GM21786 (cell line): ENCODE measurements around the gene PROSER3.

Experiments
- ATAC-seq: cut with Tn5 transposase; IDR thresholded peaks from one replicate; pipeline ENCODE4 v1.9.1; 2021; ENCODE audit not compliant: unreplicated experiment

Gene PROSER3

DNA sequence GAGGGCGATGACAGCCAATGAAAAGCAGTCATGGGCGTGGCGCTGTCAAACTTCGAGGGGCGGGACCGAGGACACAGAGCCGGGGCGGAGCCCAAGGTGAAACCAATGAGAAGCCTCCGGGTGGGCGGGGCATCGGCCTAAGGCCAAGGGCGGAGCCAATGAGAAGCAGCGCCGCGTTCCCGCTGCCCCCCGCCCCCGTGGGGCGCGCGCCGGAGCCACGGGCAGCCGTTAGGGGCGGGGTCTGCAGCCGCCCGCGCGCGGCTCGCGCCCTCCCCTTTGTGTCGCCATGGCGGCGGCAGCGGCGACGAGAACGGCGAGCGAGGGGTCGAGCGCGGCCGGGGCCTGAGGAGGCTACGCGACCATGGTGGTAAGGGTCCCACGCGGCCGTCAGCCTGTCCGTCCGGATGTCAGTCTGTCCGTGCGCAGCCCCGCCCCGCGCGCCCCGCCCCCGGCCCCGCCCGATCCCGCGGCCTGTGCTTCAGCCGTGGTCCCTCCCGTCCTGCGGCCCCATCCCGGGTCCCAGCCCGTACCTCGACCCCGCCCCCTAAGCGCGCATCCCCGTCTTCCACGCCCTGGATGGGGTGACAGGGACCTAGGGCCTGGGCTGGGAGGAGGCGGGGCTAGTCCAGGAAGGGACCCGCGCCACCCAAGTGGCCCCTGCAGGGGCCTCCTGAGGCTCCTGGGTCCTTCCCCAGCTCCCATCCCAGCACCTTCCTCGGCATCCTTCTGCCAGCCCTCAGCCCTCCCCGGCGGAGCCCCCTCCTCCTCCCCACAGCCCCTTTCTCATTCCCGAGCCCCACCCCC is 17.5 kb downstream of the PROSER3 start, which contains the start of gene ARHGAP33:
TSS of gene ARHGAP33 (plus strand) at position 267 of the 804 bp plus-strand sequence. CDS start at position 362, 95 bp downstream.
- peak; percentile 94 for ATAC-seq

DNA sequence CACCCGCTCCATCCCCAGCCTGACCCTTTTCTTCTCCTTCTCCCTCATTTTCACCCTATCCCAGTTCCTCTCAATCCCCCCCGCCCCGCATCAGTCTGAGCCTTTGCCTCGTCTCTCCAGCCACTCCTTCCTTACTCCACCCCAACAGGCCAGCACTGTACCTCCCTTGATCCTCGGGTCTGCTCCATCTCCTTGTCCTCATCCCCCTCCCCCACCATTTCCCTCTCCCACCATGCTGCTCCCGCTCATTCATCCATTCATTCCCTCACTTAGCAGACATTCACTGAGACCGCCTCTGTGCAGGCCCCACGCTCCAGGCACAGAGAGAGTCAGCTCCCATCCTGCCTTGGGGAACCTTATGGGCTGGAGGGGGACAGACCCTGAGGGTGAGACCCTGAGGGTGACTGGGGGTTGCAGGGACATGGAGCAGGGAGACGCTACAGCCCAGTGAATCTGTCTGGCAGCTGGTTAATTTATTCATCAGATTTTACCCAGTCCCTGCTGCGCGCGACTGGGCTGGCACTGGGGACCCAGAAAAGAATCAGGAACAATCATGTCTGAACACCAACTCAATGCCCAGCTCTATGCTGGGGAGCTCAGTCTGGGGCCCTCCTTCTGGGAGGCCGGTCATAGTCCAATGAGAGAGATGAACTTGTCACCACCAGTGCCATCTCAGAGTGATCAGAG is 18.3 kb downstream of the PROSER3 start:
- no peak for ATAC-seq

DNA sequence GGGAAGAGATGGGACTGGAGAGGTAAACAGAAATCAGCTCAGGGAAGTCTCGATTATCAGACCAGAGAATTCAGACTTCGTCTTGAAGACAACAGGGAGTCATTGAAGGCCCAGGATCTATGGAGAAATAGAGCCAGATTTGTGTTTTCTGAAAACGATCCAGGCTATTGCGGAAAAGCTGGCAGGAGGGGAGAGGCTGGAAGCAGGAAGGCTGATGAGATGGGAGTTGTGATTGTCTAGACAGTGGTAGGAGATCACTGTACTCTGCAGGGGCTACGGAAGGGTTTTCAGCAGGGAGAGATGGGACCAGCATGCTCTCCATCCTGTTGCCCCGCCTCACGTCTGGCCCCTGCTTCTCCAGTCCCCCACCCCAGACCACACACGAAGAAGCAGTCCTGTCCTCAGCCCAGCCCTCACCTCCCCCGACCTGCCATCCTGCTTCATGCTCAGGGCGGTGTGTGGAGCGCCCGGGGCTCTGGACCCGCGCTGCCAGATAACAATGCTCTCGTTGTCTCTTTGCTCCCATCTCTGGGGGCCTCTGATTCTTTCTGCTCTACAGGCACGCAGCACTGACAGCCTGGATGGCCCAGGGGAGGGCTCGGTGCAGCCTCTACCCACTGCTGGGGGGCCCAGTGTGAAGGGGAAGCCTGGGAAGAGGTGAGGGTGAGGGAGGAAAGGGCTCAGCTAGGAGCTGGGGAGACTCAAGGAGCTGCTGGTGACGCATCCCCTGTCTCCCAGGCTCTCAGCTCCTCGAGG is 19.3 kb downstream of the PROSER3 start:
- ATAC-seq, result no peak

DNA sequence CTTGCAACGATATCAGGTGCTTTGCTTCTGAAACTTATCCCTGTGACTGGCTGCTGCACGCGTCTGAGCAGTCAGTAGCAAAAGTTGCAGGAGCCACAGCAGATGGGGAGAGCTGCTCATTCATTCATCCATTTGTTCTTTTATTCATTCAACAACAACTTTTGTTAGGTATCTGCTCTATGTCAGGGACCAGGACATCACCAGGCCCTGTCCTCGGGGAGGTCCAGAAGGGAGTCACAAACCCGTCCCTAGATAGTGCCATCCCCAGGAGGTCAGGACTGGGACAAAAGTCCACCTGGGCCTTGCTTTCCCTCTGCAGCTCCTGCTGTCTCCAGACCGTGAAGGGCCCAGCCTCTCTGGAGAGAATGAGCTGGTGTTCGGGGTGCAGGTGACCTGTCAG is 20.0 kb downstream of the PROSER3 start:
- no peak for ATAC-seq

DNA sequence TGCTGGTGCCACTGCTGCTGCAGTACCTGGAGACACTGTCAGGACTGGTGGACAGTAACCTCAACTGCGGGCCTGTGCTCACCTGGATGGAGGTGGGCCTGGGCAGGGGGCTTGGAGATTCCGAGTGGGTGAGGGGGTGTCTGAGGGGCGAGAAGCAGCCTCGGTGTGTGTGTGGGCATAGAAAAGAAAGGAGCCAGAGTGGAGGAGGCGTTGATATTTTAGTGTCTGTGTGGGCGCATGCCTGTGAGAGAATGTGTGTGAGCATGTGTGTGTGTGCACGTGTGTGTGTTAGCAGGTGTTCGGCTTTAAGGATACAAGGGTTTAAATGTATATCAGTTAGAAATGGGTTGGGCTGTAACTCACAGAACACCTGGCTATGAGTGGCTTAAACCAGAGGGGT is 21.1 kb downstream of the PROSER3 start:
- no peak for ATAC-seq

DNA sequence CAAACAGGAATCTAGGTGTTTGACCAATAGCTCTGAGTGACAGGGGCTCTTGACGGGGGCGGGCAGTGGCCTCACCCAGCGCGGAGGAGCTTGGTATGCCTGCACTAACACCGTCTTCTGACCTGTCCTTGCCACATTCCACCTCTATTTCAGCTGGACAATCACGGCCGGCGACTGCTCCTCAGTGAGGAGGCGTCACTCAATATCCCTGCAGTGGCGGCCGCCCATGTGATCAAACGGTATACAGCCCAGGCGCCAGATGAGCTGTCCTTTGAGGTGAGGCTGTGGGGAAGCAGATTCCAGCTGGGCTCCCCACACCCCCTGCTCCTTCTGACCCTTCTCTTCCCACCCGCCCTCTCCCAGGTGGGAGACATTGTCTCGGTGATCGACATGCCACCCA is 22.1 kb downstream of the PROSER3 start:
- no peak for ATAC-seq

DNA sequence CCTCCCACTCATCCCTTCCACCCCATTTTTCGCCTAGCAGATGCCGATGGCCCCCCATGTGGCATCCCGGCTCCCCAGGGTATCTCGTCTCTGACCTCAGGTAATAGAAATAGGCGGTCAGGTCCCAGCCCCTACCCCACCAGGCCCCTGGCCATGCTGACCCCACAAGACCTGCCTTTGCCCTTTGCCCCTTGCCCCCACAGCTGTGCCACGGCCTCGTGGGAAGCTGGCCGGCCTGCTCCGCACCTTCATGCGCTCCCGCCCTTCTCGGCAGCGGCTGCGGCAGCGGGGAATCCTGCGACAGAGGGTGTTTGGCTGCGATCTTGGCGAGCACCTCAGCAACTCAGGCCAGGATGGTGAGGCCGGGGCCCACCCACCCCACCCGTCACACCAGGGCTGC is 22.7 kb downstream of the PROSER3 start:
- no peak for ATAC-seq

DNA sequence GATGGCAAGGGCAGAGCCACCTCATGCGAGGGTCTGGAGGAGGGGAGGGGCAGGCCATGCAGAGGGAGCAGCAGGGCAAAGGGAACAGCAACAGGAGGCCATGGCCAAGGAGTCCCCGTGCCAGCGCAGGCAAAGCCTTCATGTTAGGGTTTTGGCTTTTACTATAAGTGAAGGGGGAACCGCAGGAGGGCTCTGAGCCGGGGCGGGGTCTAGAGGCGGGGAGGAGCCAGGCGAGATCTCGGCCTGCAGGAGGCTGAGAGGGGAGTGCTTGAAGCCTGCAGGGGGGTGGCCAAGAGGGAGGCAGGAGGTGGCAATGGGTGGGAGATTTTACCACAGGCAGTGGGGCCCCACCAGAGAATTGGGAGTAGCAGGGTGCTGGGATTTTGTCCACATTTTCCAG is 23.7 kb downstream of the PROSER3 start:
- ATAC-seq, result no peak

DNA sequence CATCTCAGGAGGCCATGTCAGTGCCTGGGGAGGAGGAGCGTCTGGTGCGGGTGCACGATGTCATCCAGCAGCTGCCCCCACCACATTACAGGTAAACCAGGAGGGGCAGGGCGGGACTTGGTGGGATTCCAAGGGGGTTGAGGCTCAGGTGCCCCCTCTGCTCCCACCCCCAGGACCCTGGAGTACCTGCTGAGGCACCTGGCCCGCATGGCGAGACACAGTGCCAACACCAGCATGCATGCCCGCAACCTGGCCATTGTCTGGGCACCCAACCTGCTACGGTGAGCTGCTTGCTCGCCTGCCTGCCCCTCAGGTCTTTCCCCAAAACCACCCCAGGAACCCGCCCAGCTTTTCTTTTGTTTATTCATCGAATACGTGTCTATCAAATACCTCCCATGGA is 24.6 kb downstream of the PROSER3 start:
- ATAC-seq, result no peak

DNA sequence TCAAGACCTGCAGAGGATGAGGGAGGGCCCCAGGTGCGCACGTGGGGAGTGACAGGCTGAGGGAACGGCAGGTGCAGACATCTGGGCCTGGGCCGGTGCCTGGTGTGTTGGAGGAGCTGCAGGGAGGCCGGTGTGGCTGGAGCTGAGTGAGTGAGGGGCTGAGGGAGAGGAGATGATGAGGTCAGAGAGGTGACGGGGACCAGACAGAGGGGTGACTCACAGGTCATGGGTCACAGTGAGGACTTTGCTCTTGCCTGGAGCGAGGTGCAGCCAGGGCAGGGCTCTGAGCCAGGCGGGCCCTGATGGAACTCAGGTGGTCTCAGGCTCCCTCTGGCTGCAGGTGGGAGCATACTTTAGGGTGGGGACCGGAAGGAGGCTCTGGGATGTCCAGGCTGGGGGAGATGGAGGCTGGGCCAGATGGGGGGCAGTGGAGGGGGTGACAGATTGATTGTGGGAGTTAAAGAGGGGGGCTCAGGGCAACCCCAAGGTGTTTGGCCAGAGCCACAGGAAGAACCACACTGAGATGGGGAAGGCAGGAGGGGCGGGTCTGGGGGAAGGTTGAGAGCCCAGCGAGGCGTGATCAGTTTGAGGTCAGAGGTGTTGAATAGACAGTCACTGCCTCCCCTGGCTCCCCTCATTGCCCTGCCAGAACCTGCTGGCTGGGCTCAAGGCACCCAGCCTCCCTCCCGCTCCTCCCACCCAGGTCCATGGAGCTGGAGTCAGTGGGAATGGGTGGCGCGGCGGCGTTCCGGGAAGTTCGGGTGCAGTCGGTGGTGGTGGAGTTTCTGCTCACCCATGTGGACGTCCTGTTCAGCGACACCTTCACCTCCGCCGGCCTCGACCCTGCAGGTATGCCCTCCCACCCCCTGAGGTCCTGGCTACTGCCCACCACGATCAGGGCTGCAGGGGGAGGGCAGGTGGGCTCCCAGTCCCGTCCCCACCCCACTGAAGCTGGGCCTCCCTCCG is 25.8 kb downstream of the PROSER3 start:
- no peak for ATAC-seq

DNA sequence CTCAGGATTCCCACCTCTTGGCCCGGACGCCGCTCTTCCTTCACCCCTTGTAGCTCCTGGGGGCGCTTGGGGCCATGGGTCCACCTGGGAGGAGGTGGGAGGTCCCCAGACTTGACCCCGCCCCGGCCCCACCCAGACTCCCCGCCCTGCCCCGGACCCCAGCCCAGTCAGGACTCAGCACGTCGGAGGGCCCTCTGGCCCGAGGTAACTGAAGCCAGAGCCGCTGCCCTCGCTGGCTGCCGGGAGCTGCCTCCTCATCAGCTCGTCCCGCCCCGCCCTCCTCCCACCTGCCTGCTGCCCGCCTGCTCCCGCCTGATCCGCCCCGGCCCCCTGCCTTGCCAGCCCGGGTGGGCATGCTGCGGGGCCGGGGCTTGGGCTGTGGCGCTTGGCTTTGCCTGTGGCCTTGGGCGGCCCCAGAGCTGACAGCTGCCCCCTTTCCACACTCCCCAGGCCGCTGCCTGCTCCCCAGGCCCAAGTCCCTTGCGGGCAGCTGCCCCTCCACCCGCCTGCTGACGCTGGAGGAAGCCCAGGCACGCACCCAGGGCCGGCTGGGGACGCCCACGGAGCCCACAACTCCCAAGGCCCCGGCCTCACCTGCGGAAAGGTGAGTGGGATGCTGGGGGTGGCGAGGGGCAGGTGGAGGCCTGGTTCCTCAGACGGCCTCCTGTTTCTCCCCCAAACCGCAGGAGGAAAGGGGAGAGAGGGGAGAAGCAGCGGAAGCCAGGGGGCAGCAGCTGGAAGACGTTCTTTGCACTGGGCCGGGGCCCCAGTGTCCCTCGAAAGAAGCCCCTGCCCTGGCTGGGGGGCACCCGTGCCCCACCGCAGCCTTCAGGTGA is 26.7 kb downstream of the PROSER3 start:
- ATAC-seq, result no peak

DNA sequence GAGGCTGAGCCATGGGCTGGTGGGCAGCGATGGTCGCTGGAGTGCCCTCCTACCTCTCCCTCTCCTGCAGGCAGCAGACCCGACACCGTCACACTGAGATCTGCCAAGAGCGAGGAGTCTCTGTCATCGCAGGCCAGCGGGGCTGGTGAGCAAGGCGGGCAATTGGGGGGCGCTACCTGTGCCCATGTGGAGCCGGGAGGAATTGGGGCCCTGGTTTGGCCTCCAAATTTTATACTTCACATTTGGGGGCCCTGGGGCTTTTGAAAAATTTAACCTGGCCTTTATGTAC is 27.3 kb downstream of the PROSER3 start:
- ATAC-seq, result no peak

DNA sequence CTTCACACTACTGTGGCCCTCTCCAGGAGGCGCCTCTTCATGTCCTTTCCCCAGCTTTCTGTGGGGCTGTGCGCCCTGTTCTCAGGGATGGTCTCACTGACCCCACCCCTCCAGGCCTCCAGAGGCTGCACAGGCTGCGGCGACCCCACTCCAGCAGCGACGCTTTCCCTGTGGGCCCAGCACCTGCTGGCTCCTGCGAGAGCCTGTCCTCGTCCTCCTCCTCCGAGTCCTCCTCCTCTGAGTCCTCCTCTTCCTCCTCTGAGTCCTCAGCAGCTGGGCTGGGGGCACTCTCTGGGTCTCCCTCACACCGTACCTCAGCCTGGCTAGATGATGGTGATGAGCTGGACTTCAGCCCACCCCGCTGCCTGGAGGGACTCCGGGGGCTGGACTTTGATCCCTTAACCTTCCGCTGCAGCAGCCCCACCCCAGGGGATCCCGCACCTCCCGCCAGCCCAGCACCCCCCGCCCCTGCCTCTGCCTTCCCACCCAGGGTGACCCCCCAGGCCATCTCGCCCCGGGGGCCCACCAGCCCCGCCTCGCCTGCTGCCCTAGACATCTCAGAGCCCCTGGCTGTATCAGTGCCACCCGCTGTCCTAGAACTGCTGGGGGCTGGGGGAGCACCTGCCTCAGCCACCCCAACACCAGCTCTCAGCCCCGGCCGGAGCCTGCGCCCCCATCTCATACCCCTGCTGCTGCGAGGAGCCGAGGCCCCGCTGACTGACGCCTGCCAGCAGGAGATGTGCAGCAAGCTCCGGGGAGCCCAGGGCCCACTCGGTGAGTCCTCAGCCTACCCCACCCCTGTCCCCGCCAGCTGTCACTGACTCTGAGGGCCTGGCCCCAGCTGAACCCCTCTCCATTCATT is 28.6 kb downstream of the PROSER3 start:
- ATAC-seq, result no peak

DNA sequence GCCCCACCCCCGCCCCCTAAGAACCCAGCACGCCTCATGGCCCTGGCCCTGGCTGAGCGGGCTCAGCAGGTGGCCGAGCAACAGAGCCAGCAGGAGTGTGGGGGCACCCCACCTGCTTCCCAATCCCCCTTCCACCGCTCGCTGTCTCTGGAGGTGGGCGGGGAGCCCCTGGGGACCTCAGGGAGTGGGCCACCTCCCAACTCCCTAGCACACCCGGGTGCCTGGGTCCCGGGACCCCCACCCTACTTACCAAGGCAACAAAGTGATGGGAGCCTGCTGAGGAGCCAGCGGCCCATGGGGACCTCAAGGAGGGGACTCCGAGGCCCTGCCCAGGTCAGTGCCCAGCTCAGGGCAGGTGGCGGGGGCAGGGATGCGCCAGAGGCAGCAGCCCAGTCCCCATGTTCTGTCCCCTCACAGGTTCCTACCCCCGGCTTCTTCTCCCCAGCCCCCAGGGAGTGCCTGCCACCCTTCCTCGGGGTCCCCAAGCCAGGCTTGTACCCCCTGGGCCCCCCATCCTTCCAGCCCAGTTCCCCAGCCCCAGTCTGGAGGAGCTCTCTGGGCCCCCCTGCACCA is 29.3 kb downstream of the PROSER3 start:
- ATAC-seq, result no peak

DNA sequence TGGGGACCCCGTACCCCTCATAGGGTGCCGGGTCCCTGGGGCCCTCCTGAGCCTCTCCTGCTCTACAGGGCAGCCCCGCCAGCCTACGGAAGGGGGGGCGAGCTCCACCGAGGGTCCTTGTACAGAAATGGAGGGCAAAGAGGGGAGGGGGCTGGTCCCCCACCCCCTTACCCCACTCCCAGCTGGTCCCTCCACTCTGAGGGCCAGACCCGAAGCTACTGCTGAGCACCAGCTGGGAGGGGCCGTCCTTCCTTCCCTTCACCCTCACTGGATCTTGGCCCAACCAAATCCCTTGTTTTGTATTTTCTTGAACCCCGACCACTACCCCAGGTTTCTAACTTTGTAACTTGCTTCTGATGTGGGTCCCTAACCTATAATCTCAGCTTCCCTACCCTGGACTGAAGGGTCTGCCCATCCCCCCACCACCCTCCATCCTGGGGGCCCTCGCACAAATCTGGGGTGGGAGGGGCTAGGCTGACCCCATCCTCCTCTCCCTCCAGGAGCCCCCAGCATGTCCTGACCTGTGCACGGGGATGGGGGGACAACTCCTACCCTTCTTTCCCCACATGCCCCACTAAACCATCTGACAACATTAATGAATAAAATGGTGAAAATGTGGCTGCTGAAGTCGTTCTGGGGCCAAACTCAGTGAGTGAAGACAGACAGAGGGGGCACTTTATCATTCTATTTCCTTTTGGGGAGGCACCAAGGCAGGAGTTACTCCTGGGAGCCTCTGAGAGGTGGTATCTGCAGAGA is 30.4 kb downstream of the PROSER3 start:
- no peak for ATAC-seq

DNA sequence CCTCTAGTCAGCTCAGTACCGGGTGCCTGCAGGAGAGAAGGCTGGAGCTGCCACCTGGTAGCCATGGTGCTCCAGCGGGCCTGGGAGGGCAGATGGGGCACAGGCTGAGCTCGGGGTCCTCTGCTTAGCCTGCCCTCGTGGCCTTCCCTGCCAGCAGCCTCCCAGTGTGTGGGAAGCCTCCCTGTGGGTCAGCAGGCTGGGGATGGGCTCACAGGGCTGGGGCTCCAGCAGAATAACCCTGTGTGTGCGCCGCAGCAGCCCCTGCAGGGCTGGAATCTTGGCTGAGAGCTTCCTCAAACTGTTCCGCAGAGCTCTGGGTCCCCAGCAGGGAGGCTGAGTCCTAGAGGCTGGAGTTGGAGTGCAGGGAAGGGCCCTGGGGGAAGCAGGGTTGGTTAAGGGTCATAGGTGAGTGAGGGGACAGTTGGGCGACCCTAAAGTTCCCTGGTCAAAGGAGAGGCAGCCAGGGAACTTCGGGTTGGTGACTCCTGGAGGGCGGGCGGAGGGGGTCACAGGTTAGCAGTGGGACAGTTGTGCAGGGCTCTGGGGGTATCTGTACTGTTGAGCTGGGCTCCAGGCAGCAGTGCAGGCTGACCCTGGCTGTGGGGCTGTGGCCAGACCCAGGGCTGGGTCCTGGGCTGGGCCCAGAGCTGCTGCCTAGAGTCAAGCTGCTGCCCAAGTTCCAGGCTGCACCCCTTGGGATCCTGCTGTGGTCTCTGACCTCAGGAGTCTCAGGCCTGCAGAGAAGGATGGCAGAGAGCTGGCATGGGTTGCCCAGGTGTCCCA is 31.4 kb downstream of the PROSER3 start:
- no peak for ATAC-seq
